GM12875 (cell line): ENCODE measurements around the gene SLC5A11.
"Not testable (repeated sequence)": the region's sequence is repeated elsewhere in the genome, so short reads cannot be mapped to it uniquely, and the experiment has no call there.

ENCODE experiments used
- H3K4me3 ChIP-seq: one replicate; pipeline ENCODE4 v1.5.1; 2011; ENCODE audit warnings: low read depth, low read length, control low read depth
- TF ChIP-seq, protein P1 (sequence below): IDR thresholded peaks from 2 replicates; pipeline ENCODE4 v1.5.1; 2011; ENCODE audit warnings: low read depth, mild to moderate bottlenecking, control low read depth, inconsistent platforms, low read length, moderate library complexity, borderline replicate concordance; ENCODE audit not compliant: insufficient read depth

SLC5A11 gene

DNA sequence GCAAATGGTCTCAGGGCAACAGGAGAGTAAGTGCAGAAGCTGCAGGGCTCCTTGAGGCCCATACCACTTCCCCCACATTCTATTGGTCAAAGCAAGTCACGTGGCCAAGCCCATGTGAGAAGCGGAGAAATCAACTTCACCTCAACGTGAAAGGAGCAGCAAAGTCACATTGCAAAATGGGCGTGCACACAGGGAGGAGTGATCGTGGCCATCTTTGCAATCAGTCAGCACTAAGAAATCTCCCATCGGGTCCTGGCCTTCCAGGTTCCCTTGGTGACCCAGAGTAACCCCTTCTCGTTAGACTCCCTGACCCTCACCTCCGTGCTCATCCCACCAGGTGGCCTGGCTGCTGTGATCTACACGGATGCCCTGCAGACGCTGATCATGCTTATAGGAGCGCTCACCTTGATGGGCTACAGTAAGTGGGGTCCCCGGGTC, 38.0 kb downstream of the SLC5A11 start:
- TF ChIP-seq, protein P1, sequence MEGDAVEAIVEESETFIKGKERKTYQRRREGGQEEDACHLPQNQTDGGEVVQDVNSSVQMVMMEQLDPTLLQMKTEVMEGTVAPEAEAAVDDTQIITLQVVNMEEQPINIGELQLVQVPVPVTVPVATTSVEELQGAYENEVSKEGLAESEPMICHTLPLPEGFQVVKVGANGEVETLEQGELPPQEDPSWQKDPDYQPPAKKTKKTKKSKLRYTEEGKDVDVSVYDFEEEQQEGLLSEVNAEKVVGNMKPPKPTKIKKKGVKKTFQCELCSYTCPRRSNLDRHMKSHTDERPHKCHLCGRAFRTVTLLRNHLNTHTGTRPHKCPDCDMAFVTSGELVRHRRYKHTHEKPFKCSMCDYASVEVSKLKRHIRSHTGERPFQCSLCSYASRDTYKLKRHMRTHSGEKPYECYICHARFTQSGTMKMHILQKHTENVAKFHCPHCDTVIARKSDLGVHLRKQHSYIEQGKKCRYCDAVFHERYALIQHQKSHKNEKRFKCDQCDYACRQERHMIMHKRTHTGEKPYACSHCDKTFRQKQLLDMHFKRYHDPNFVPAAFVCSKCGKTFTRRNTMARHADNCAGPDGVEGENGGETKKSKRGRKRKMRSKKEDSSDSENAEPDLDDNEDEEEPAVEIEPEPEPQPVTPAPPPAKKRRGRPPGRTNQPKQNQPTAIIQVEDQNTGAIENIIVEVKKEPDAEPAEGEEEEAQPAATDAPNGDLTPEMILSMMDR: no peak
- H3K4me3 ChIP-seq: no peak overlapping the region

DNA sequence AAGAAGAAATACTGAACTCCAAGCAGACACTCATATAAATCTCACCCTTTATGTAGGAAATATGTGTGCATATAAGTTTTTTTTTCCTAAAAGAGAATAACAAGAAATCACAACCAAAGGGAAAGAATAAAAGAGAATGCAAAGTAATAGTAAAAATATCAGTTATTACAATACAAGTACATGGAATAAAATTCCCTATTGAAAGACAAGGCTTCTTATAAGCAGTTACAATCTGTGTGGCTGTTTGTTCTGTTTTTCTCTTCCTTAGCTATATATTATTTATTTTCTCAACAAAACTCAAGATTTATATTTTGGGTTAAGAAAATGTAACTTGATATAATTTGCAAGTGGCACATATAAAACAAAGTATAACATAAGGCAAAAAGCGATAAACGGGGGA, 41.7 kb downstream of the SLC5A11 start:
- H3K4me3 ChIP-seq: no peak overlapping the region
- TF ChIP-seq, protein P1: no peak

DNA sequence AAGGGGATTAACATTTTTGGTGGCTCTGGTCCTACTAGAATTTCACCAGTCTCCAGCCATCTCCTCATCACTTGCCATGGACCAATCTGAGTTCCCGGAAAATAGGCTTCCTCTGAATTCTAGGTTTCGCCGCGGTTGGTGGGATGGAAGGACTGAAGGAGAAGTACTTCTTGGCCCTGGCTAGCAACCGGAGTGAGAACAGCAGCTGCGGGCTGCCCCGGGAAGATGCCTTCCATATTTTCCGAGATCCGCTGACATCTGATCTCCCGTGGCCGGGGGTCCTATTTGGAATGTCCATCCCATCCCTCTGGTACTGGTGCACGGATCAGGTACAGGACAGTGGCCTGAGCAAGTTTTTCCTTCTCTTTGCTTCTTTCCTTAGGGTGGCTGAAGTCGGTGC, 45.0 kb downstream of the SLC5A11 start:
- H3K4me3 ChIP-seq: no peak overlapping the region
- TF ChIP-seq, protein P1: no peak

DNA sequence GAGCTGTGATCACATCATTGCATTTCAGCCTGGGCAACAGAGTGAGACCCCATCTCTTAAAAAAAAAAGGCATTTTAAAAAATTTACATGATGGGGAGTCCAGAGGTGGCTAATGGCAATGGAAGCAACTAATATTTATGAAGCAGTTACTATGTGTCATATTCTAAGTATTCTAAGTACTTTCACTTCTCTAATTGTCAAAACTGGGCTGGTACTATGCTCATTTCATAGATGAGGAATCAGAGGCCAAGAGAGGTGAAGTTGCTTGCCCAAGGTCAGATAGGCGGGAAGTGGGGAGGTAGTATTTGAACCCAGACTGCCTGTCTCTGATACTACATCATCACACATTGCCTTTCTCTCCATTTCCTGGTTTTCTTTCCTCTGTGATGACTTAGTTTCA, 50.7 kb downstream of the SLC5A11 start:
- no peak overlapping the region for H3K4me3 ChIP-seq
- TF ChIP-seq, protein P1: no peak

DNA sequence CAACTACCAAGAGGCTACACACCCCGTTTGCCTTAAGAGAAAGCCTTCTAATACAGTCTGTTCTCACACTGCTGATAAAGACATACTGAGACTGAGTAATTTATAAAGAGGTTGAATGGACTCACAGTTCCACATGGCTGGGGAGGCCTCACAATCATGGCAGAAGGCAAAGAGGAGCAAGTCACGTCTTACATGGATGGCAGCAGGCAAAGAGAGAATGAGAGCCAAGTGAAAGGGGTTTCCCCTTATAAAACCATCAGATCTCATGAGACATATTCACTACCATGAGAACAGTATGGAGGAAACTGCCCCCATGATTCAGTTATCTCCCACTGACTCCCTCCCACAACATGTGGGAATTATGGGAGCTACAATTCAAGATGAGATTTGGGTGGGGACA, 51.8 kb downstream of the SLC5A11 start:
- H3K4me3 ChIP-seq: not testable (repeated sequence)

DNA sequence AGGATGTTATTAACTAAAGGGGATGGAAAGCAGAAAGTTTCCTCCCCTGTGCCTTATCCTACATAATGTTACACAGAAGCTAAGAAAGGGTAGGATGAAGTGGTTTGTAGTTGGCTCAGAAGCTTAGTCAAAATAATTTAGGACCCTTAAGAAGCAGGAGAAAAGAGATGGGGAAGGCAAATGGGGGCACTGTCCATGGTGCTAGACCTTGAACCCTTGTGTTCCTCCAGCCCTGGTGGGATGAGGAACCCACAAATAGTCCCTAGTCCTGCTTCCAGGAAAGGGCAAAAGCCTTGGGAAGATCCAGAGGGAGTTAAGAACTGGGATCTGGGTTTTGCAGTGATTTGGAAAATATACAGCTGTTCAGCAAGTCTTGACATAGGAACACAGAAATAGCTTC, 54.5 kb downstream of the SLC5A11 start:
- TF ChIP-seq, protein P1: no peak
- H3K4me3 ChIP-seq: no peak overlapping the region

DNA sequence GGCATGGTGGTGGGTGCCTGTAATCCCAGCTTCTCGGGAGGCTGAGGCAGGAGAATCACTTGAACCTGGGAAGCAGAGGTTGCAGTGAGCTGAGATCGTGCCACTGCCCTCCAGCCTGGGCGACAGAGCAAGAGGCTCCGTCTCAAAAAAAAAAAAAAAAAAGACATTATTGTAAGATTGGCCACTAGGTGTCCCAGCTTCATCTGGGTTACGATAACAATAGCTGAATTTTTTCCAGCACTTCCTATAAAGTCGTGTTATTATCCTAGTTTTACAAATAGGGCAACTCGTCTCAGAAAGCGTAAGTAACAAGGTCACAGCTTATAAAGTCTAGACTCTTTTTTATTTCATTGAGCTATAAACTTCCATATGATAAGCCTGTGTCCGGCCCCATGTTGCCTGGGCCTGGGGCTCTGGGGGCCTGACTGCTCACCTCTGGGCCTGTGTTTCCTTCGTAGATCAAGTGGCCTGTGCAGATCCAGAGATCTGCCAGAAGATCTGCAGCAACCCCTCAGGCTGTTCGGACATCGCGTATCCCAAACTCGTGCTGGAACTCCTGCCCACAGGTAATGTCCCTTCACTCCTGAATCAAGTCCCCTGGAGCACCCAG, 60.5 kb downstream of the SLC5A11 start:
- TF ChIP-seq, protein P1: peak; percentile 38; the same call in 1 of the 2 replicates

More for the DNA sequence above, 60.5 kb downstream of the SLC5A11 start:
- no peak overlapping the region for H3K4me3 ChIP-seq
